Fibroblast of the aortic adventitia (primary cell): ENCODE data around the gene BABAM2. TPM values are rescaled to one million over a fixed set of nuclear protein-coding genes. Genes with fewer than 3 reads are reported as not detected.

Experiments
- DNase-seq: peaks from one replicate; pipeline ENCODE4 v3.0.0-alpha.2; 2010; ENCODE audit warnings: low read depth
- H3K4me3 ChIP-seq: 2 replicates; pipeline ENCODE4 v1.5.1; 2011; ENCODE audit warnings: low read depth, mild to moderate bottlenecking, control low read depth, low read length, moderate library complexity
- total RNA-seq: library from RNA; depleted of rRNA; stranded (reverse); fragments of >200 nt; gene quantifications from 2 replicates; pipeline ENCODE4 v1.2.3, GENCODE V29; 2012; ENCODE audit warnings: low replicate concordance
- TF ChIP-seq, protein P1 (sequence below): IDR thresholded peaks from 2 replicates; pipeline ENCODE4 v1.5.1; 2011; ENCODE audit warnings: mild to moderate bottlenecking, low read length, control low read depth, inconsistent platforms; ENCODE audit not compliant: insufficient read depth

BABAM2 gene
- total RNA-seq, 1 donor, result 45.3 TPM

DNA sequence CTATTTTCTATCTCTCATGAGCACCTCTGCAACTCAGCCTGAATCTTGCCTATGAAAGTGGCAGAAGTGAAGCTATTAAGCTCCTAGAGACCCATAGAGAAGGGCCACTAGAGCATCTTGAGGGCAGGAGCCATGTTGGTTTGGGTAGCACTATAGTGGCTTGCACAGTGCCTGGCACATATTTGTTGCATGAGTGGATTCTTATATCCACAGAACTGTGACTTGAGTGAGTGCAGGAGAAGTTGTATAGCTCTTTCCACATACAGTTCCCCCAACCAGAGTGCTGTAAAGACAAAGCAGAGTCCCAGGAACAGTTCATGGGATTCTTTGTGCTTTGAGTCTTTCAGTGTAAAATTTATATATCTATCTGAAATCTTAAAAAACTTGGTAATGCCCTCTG lies 296.7 kb downstream of the BABAM2 start:
- TF ChIP-seq, protein P1, sequence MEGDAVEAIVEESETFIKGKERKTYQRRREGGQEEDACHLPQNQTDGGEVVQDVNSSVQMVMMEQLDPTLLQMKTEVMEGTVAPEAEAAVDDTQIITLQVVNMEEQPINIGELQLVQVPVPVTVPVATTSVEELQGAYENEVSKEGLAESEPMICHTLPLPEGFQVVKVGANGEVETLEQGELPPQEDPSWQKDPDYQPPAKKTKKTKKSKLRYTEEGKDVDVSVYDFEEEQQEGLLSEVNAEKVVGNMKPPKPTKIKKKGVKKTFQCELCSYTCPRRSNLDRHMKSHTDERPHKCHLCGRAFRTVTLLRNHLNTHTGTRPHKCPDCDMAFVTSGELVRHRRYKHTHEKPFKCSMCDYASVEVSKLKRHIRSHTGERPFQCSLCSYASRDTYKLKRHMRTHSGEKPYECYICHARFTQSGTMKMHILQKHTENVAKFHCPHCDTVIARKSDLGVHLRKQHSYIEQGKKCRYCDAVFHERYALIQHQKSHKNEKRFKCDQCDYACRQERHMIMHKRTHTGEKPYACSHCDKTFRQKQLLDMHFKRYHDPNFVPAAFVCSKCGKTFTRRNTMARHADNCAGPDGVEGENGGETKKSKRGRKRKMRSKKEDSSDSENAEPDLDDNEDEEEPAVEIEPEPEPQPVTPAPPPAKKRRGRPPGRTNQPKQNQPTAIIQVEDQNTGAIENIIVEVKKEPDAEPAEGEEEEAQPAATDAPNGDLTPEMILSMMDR, result no peak
- DNase-seq, result no peak
- no peak overlapping the region for H3K4me3 ChIP-seq

DNA sequence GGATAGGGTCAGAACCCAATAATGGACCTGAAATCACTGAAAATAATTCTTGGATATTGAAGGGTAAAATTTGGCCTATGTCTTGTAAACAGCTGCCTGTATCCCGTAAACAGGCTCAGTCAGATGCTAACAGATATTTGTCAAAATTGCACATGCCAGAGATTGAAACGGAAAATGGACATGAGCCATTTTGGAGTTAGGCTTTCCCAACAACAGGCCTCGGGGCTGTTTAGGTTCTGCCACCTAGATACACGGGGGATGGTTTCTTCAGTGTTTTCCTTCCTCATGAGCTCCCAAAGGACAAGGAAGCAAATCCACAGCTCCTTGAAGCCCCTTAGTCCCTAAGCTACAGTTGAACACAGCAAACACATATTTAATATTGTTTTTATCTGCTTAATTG lies 297.9 kb downstream of the BABAM2 start:
- H3K4me3 ChIP-seq, result no peak overlapping the region
- TF ChIP-seq, protein P1, result no peak
- no peak for DNase-seq

DNA sequence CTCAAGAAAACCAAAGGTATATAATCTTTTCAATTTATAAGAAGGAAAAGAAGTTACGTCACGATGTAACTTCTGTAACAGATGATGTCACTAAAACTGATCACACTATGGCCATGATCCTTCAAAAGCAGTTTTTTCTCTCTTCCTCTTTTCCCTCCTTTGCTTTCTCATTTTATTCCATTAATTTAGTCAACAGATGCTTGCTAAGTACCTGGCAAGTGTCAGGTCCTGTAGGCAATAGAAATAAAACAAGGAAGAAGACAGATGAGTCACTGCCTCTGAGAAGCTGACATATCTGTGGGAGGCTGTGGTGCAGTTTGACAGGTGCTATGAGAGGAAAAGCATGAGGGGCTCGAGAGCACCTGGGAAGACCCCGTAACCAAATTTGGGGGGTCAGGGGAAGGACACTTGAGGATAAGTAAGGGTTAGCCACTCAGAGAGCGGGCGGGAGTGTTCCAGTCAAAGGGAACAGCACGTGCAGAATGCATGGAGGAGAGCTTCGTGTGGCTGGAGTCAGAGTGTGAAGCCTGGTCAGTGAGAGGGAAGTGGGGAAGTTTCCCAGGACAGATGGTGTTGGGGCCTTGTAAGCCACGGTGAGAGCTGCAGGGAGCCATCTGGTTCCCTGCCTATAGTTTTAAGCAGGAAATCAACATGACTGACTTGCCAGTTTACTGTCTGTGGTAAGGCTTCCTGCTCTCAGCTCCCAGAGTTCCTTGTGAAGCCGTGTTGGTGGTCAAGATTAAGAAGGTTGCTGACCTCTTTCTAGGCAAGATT lies 303.3 kb downstream of the BABAM2 start:
- no peak for DNase-seq
- no peak overlapping the region for H3K4me3 ChIP-seq
- TF ChIP-seq, protein P1, result no peak

DNA sequence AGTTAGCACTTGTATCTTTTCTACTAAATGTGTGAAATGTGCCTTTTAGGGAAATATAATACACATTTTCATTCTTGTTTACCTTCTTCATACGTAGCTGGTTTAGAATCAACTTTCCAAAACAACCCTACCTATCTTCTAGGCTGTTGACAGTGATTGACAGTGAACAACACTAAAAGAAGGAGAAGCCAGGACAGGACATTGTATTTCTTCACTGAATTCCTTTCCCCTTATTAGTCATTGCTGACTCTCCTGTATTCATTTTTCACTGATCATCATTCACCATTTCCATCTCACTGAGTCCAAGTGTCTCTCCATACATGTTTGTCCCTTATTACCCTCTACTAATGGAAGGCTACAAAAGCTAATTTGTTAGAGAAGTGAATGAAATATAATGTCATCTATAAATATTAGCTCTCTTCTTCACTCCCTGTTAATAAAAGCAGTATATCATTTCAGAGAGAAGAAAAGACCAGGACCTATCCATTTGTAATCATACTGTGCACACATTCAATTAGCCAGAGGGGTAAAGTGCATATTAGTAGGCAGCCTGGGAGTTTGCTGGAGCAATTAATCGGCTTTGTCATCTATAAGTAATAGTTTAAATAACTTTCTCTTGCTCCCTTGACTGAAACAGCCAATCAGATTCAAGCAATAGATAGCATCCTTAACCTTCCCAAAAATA lies 309.6 kb downstream of the BABAM2 start:
- TF ChIP-seq, protein P1, result no peak
- no peak overlapping the region for H3K4me3 ChIP-seq
- no peak for DNase-seq

DNA sequence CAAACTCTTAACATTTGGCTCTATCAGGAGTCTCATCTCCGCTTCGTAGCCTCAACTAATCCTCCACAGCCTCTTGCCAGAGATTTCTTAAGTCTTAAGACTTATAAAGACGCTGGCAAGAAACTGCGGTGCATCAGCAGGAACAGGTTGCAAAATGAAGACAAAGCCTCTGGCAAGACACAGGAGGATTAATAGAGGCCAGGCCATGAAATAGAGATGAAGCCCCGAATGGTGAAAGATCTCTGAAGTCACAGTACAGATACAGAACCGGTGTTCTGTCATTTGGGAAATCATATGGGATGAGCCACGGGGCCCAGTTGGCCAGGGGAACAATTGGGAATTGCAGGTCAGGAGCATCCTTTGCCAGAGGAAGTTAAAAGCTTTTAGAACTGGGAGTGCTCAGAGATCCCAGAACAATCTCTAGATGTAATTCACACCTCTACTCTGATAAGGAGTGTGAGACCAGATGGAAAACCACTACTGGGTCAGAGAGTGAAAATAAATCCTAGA lies 311.2 kb downstream of the BABAM2 start:
- TF ChIP-seq, protein P1, result no peak
- DNase-seq, result no peak
- H3K4me3 ChIP-seq, result no peak overlapping the region

DNA sequence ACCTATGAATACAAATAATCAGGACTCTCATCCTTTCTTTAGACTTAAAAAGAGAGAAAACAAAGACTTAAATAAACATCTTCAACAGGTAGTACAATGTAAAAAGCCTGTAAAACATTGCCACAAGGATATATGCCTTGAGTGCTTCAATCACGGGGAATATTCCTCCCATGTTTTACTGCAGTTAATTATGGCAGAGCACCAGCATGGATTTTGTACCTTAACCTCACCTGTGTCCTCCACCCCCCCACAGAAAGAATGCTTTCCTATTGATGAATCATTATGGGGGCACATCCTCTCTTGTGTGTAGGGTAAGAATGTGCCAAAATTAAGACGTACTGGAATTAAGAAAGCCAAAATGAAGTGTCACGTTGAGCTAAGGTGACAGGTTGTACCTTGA lies 312.2 kb downstream of the BABAM2 start:
- H3K4me3 ChIP-seq, result no peak overlapping the region
- TF ChIP-seq, protein P1, result no peak
- no peak for DNase-seq
